Loucy (cell line): ENCODE results near the gene CHSY3.

Experiments
- H2AFZ ChIP-seq: fragments of 200-600 bp; sonication (generic); 2 replicates; pipeline ENCODE4 v1.6.0; 2016; ENCODE audit warnings: antibody characterized with exemption, mild to moderate bottlenecking, low read length, moderate library complexity
- H3F3A ChIP-seq: fragments of 200-600 bp; 2 replicates; pipeline ENCODE4 v1.6.0; 2016; ENCODE audit warnings: antibody characterized with exemption, low read depth, mild to moderate bottlenecking
- H3K27me3 ChIP-seq: fragments of 200-600 bp; sonication (generic); 2 replicates; pipeline ENCODE4 v1.6.1; 2014; ENCODE audit warnings: low read length, mild to moderate bottlenecking; ENCODE audit not compliant: insufficient read depth, poor library complexity, severe bottlenecking
- H3K36me3 ChIP-seq: fragments of 200-600 bp; sonication (generic); 2 replicates; pipeline ENCODE4 v1.6.1; 2016; ENCODE audit warnings: low read length; ENCODE audit not compliant: insufficient read depth
- H3K4me1 ChIP-seq: fragments of 200-600 bp; sonication (generic); 2 replicates; pipeline ENCODE4 v1.5.1; 2014; ENCODE audit warnings: low read length, mild to moderate bottlenecking; ENCODE audit not compliant: insufficient read depth, poor library complexity, severe bottlenecking
- H3K4me2 ChIP-seq: fragments of 200-600 bp; sonication (generic); 2 replicates; pipeline ENCODE4 v1.6.0; 2014; ENCODE audit warnings: antibody characterized with exemption, low read length, low read depth, mild to moderate bottlenecking; ENCODE audit not compliant: poor library complexity, severe bottlenecking
- H3K4me3 ChIP-seq: fragments of 200-600 bp; sonication (generic); 2 replicates; pipeline ENCODE4 v1.5.1; 2014; ENCODE audit warnings: low read length, mild to moderate bottlenecking, mixed read lengths; ENCODE audit not compliant: poor library complexity, severe bottlenecking
- H3K79me2 ChIP-seq: fragments of 200-600 bp; sonication (generic); 2 replicates; pipeline ENCODE4 v1.6.1; 2014; ENCODE audit warnings: low read length; ENCODE audit not compliant: insufficient read depth
- H3K9ac ChIP-seq: fragments of 200-600 bp; sonication (generic); 2 replicates; pipeline ENCODE4 v1.6.0; 2014; ENCODE audit warnings: mild to moderate bottlenecking, low read depth, low read length, moderate library complexity; ENCODE audit not compliant: poor library complexity, severe bottlenecking
- H3K9me2 ChIP-seq: fragments of 200-600 bp; sonication (generic); replicated peaks from 2 replicates; pipeline ENCODE4 v1.6.1; 2016; ENCODE audit warnings: low read depth, low read length, mixed read lengths
- H3K9me3 ChIP-seq: fragments of 200-600 bp; sonication (generic); 2 replicates; pipeline ENCODE4 v1.6.1; 2014; ENCODE audit warnings: mild to moderate bottlenecking, antibody characterized with exemption, low read length, low read depth; ENCODE audit not compliant: insufficient read depth
- H4K20me1 ChIP-seq: fragments of 200-600 bp; sonication (generic); 2 replicates; pipeline ENCODE4 v1.6.0; 2014; ENCODE audit warnings: antibody characterized with exemption, low read length, mild to moderate bottlenecking; ENCODE audit not compliant: insufficient read depth, poor library complexity, severe bottlenecking
- EZH2phosphoT487 ChIP-seq: fragments of 200-600 bp; IDR thresholded peaks from 2 replicates; pipeline ENCODE4 v1.6.1; 2018; ENCODE audit warnings: antibody characterized with exemption, mild to moderate bottlenecking, moderate library complexity, borderline replicate concordance
- TF ChIP-seq, protein P1 (sequence below): fragments of 200-600 bp; sonication (generic); conservative IDR thresholded peaks from 2 replicates; pipeline ENCODE4 v1.5.1; 2014; ENCODE audit warnings: mild to moderate bottlenecking, antibody characterized with exemption, low read length

CHSY3 gene

GRCh38 chr5:130021876-130022275 lies 117.6 kb downstream of the CHSY3 start:
- Histone ChIP-seq H3F3A (no peaks in the 10 kb centered on the region), H2AFZ (no peak overlapping the region), H4K20me1 (no peaks in the 10 kb centered on the region), H3K79me2 (no peaks in the 10 kb centered on the region), H3K4me3 (no peak overlapping the region), H3K27me3 (no peaks in the 10 kb centered on the region), H3K9me3 (no peaks in the 10 kb centered on the region), H3K9me2 (no peaks in the 10 kb centered on the region), H3K4me2 (no peak overlapping the region), H3K9ac (no peak overlapping the region), H3K4me1 (no peaks in the 10 kb centered on the region), H3K36me3 (no peaks in the 10 kb centered on the region)
- TF ChIP-seq, protein P1, sequence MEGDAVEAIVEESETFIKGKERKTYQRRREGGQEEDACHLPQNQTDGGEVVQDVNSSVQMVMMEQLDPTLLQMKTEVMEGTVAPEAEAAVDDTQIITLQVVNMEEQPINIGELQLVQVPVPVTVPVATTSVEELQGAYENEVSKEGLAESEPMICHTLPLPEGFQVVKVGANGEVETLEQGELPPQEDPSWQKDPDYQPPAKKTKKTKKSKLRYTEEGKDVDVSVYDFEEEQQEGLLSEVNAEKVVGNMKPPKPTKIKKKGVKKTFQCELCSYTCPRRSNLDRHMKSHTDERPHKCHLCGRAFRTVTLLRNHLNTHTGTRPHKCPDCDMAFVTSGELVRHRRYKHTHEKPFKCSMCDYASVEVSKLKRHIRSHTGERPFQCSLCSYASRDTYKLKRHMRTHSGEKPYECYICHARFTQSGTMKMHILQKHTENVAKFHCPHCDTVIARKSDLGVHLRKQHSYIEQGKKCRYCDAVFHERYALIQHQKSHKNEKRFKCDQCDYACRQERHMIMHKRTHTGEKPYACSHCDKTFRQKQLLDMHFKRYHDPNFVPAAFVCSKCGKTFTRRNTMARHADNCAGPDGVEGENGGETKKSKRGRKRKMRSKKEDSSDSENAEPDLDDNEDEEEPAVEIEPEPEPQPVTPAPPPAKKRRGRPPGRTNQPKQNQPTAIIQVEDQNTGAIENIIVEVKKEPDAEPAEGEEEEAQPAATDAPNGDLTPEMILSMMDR = no peak
- TF ChIP-seq EZH2phosphoT487 = no peak

DNA sequence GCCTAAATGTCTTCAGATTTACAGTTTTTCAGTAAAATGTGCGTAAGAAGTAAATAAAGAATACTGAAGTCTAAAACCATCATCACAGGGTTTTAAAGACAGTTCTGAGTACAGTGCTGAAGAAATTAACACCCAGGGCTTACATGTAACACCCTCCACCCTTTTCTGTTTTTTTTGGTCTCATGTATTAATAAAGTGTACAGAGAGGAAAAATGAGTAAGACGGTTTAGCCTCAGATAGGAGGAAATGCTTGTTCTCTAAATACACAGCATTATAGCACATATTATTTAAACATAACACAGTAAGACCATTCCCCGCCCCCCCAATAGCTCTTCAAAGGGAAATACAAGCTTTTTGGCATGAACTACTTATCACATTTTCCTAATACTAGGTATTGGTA lies 119.3 kb downstream of the CHSY3 start:
- TF ChIP-seq, protein P1 = no peak
- TF ChIP-seq EZH2phosphoT487 = no peak
- H3K36me3 ChIP-seq = no peaks in the 10 kb centered on the region

DNA sequence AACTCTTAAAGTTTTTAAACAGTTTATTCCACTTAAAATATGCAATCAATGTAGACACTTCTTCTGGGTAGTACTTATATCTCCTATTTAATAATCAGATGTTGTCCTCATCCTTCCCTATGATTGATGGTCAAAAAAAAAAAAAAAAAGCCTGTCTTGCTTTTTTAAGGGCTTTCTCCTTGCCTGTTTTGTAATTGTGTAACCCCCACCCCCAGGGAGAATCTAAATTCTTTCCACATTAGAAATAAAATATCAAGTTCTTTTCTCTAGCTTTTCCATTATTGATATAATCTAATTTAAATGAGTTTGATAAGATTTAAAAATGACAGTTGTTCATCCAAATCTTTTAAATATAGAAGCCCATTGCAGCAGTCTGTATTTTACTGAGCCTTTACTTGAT lies 119.7 kb downstream of the CHSY3 start:
- Histone ChIP-seq H3K4me2 (no peak overlapping the region), H2AFZ (no peak overlapping the region), H4K20me1 (no peaks in the 10 kb centered on the region), H3K9me3 (no peaks in the 10 kb centered on the region), H3K9ac (no peak overlapping the region), H3K27me3 (no peaks in the 10 kb centered on the region), H3K9me2 (no peaks in the 10 kb centered on the region), H3K36me3 (no peaks in the 10 kb centered on the region), H3F3A (no peaks in the 10 kb centered on the region), H3K4me3 (no peak overlapping the region), H3K4me1 (no peaks in the 10 kb centered on the region), H3K79me2 (no peaks in the 10 kb centered on the region)
- TF ChIP-seq, protein P1 = no peak
- no peak for TF ChIP-seq EZH2phosphoT487

More for the DNA sequence above, 119.3 kb downstream of the CHSY3 start:
- no peaks in the 10 kb centered on the region for H3K9me2 ChIP-seq
- H2AFZ ChIP-seq = no peak overlapping the region
- no peaks in the 10 kb centered on the region for H3F3A ChIP-seq
- H3K4me3 ChIP-seq = no peak overlapping the region
- no peak overlapping the region for H3K4me2 ChIP-seq
- H3K79me2 ChIP-seq = no peaks in the 10 kb centered on the region
- H3K27me3 ChIP-seq = no peaks in the 10 kb centered on the region
- H4K20me1 ChIP-seq = no peaks in the 10 kb centered on the region
- no peaks in the 10 kb centered on the region for H3K4me1 ChIP-seq
- no peaks in the 10 kb centered on the region for H3K9me3 ChIP-seq
- H3K9ac ChIP-seq = no peak overlapping the region
